Trophoblast cell (in vitro differentiated cells and primary cell): ENCODE results near the gene TEAD1.

Source experiments
- DNase-seq, 2 donors: peaks; one replicate each; pipeline ENCODE4 v3.0.0-alpha.2; 2016
- H2AFZ ChIP-seq: 2 replicates; pipeline ENCODE4 v1.6.1; 2013; ENCODE audit warnings: low read length, moderate library complexity, mild to moderate bottlenecking; ENCODE audit not compliant: insufficient read depth, poor library complexity
- H2AK5ac ChIP-seq: 2 replicates; pipeline ENCODE4 v1.6.1; 2013; ENCODE audit warnings: mild to moderate bottlenecking, low read length
- H2BK120ac ChIP-seq: 2 replicates; pipeline ENCODE4 v1.6.1; 2013; ENCODE audit warnings: low read length, mild to moderate bottlenecking, moderate library complexity; ENCODE audit not compliant: insufficient read depth, poor library complexity
- H2BK12ac ChIP-seq: 2 replicates; pipeline ENCODE4 v1.6.1; 2013; ENCODE audit warnings: mild to moderate bottlenecking, low read length, moderate library complexity
- H2BK5ac ChIP-seq: 2 replicates; pipeline ENCODE4 v1.6.1; 2013; ENCODE audit warnings: low read length, low read depth, moderate library complexity, mild to moderate bottlenecking; ENCODE audit not compliant: poor library complexity
- H3K14ac ChIP-seq: 2 replicates; pipeline ENCODE4 v1.6.1; 2013; ENCODE audit warnings: mild to moderate bottlenecking, low read length
- H3K18ac ChIP-seq: 2 replicates; pipeline ENCODE4 v1.6.1; 2013; ENCODE audit warnings: mild to moderate bottlenecking, low read length
- H3K23ac ChIP-seq: 2 replicates; pipeline ENCODE4 v1.6.1; 2013; ENCODE audit warnings: low read length
- H3K27ac ChIP-seq: 2 replicates; pipeline ENCODE4 v1.5.1; 2013; ENCODE audit warnings: low read depth, mild to moderate bottlenecking, inconsistent platforms, low read length, moderate library complexity
- H3K27me3 ChIP-seq: 2 replicates; pipeline ENCODE4 v1.6.1; 2013; ENCODE audit warnings: inconsistent platforms, mild to moderate bottlenecking, low read length, moderate library complexity; ENCODE audit not compliant: insufficient read depth
- H3K36me3 ChIP-seq, 2 experiments: 1 replicate in 1 of 2; 2 replicates in 1 of 2; pipeline ENCODE4 v1.6.1; 2013; ENCODE audit warnings: low read length in 2 of 2, mild to moderate bottlenecking in 2 of 2, moderate library complexity in 1 of 2; ENCODE audit not compliant: insufficient read depth in 2 of 2, control insufficient read depth in 1 of 2
- H3K4ac ChIP-seq: 2 replicates; pipeline ENCODE4 v1.6.1; 2013; ENCODE audit warnings: low read depth, mild to moderate bottlenecking, low read length, moderate library complexity
- H3K4me1 ChIP-seq, 2 experiments: 1 replicate in 1 of 2; 2 replicates in 1 of 2; pipeline ENCODE4 v1.6.1; 2013; ENCODE audit warnings: low read length in 2 of 2, mild to moderate bottlenecking in 2 of 2, moderate library complexity in 1 of 2; ENCODE audit not compliant: insufficient read depth in 2 of 2, control insufficient read depth in 1 of 2
- H3K4me2 ChIP-seq: 2 replicates; pipeline ENCODE4 v1.6.1; 2013; ENCODE audit warnings: inconsistent platforms, mild to moderate bottlenecking, low read length, moderate library complexity
- H3K4me3 ChIP-seq: 2 replicates; pipeline ENCODE4 v1.5.1; 2013; ENCODE audit warnings: mild to moderate bottlenecking, low read depth, low read length, inconsistent platforms
- H3K79me1 ChIP-seq: one replicate; pipeline ENCODE4 v1.6.1; 2013; ENCODE audit warnings: low read length
- H3K79me2 ChIP-seq: 2 replicates; pipeline ENCODE4 v1.6.1; 2013; ENCODE audit warnings: low read length, mild to moderate bottlenecking; ENCODE audit not compliant: control insufficient read depth, insufficient read depth, poor library complexity
- H3K9ac ChIP-seq: 2 replicates; pipeline ENCODE4 v1.6.1; 2013; ENCODE audit warnings: mild to moderate bottlenecking, low read length
- H3K9me3 ChIP-seq: 2 replicates; pipeline ENCODE4 v1.6.1; 2013; ENCODE audit warnings: low read depth, mild to moderate bottlenecking, control low read depth, inconsistent platforms, low read length; ENCODE audit not compliant: insufficient read depth
- H4K12ac ChIP-seq: 2 replicates; pipeline ENCODE4 v1.6.1; 2013; ENCODE audit warnings: low read depth, mild to moderate bottlenecking, low read length, moderate library complexity
- H4K8ac ChIP-seq: 2 replicates; pipeline ENCODE4 v1.6.1; 2013; ENCODE audit warnings: low read depth, mild to moderate bottlenecking, low read length, moderate library complexity
- H4K91ac ChIP-seq: one replicate; pipeline ENCODE4 v1.6.1; 2013; ENCODE audit warnings: low read depth, mild to moderate bottlenecking, low read length, moderate library complexity
- WGBS: extraction: QIAGEN DNeasy Blood & Tissue Kit; methylation state at CpG from one replicate; pipeline ENCODE4 v1.1.7; 2013; ENCODE audit warnings: missing lambda C conversion rate; ENCODE audit not compliant: insufficient read length, insufficient coverage; ENCODE audit errors: extremely low coverage; 5-methylcytosine and 5-hydroxymethylcytosine counted together

TEAD1 gene

GRCh38 chr11:12886508-12886907, 212.3 kb downstream of the TEAD1 start:
- H3K18ac ChIP-seq, result no peak overlapping the region
- H2BK120ac ChIP-seq, result no peak overlapping the region
- H2BK5ac ChIP-seq, result no peak overlapping the region
- no peak overlapping the region for H3K4ac ChIP-seq
- H3K27ac ChIP-seq, result no peak overlapping the region
- no peak overlapping the region for H4K91ac ChIP-seq
- no peak overlapping the region for H3K4me3 ChIP-seq
- H3K36me3 ChIP-seq, result peaks cover 27 to 43% of the 10 kb centered on the region in 2 experiments
- H4K8ac ChIP-seq, result no peak overlapping the region
- H3K9me3 ChIP-seq, result no peaks in the 10 kb centered on the region
- H2BK12ac ChIP-seq, result no peak overlapping the region
- no peaks in the 10 kb centered on the region for H3K27me3 ChIP-seq
- no peaks in the 10 kb centered on the region for H3K79me2 ChIP-seq
- H2AK5ac ChIP-seq, result no peak overlapping the region
- no peaks in the 10 kb centered on the region for H3K79me1 ChIP-seq
- no peak overlapping the region for H3K9ac ChIP-seq
- H2AFZ ChIP-seq, result no peak overlapping the region
- H3K23ac ChIP-seq, result no peak overlapping the region
- peaks cover 0 to 5% of the 10 kb centered on the region in 2 experiments for H3K4me1 ChIP-seq
- H4K12ac ChIP-seq, result no peak overlapping the region
- no peak for DNase-seq
- no peak overlapping the region for H3K4me2 ChIP-seq
- no peak overlapping the region for H3K14ac ChIP-seq

- no peak overlapping the region for H3K23ac ChIP-seq
- peaks cover 3% of the 10 kb centered on the region for H3K79me1 ChIP-seq
- no peak overlapping the region for H2BK12ac ChIP-seq
- no peak overlapping the region for H3K9ac ChIP-seq
- no peaks in the 10 kb centered on the region for H3K27me3 ChIP-seq
- no peak overlapping the region for H3K4me3 ChIP-seq
- H3K4me1 ChIP-seq, result peaks cover 5 to 16% of the 10 kb centered on the region in 2 experiments
- no peak overlapping the region for H2AK5ac ChIP-seq
- peaks cover 23 to 35% of the 10 kb centered on the region in 2 experiments for H3K36me3 ChIP-seq
- no peak overlapping the region for H3K4ac ChIP-seq
- no peak overlapping the region for H4K91ac ChIP-seq
- no peaks in the 10 kb centered on the region for H3K79me2 ChIP-seq
- peak; percentile 67 to 83 for DNase-seq
- H2BK120ac ChIP-seq, result no peak overlapping the region
- H3K9me3 ChIP-seq, result no peaks in the 10 kb centered on the region
- H3K14ac ChIP-seq, result no peak overlapping the region
- H4K8ac ChIP-seq, result no peak overlapping the region
- H2AFZ ChIP-seq, result no peak overlapping the region
- no peak overlapping the region for H3K18ac ChIP-seq
- no peak overlapping the region for H3K4me2 ChIP-seq
- H3K27ac ChIP-seq, result no peak overlapping the region
- H2BK5ac ChIP-seq, result no peak overlapping the region
- WGBS, result no CpG with 5 or more reads among the region's 6 CpGs
- H4K12ac ChIP-seq, result no peak overlapping the region
Measured at GRCh38 chr11:12888525-12889158, 214.4 kb downstream of the TEAD1 start.

GRCh38 chr11:12889243-12889642, 215.0 kb downstream of the TEAD1 start:
- no CpG with 5 or more reads among the region's 5 CpGs for WGBS
- peak overlapping the region; percentile 45 for H3K14ac ChIP-seq
- no peaks in the 10 kb centered on the region for H3K27me3 ChIP-seq
- H2BK12ac ChIP-seq, result peak overlapping the region; percentile 52
- H3K27ac ChIP-seq, result peak overlapping the region; percentile 19
- no peak overlapping the region for H2AFZ ChIP-seq
- H4K8ac ChIP-seq, result peak overlapping the region; percentile 23
- H3K79me1 ChIP-seq, result peaks cover 5% of the 10 kb centered on the region
- H3K18ac ChIP-seq, result peak overlapping the region; percentile 83
- no peak overlapping the region for H2AK5ac ChIP-seq
- H3K9ac ChIP-seq, result no peak overlapping the region
- H3K79me2 ChIP-seq, result no peaks in the 10 kb centered on the region
- H3K4me1 ChIP-seq, result peaks cover 8 to 19% of the 10 kb centered on the region in 2 experiments
- H2BK5ac ChIP-seq, result no peak overlapping the region
- no peak overlapping the region for H4K12ac ChIP-seq
- peaks cover 21 to 34% of the 10 kb centered on the region in 2 experiments for H3K36me3 ChIP-seq
- H3K4me3 ChIP-seq, result no peak overlapping the region
- peak overlapping the region; percentile 20 for H4K91ac ChIP-seq
- peak overlapping the region; percentile 49 for H3K4ac ChIP-seq
- no peaks in the 10 kb centered on the region for H3K9me3 ChIP-seq
- no peak for DNase-seq
- no peak overlapping the region for H2BK120ac ChIP-seq
- H3K23ac ChIP-seq, result no peak overlapping the region
- no peak overlapping the region for H3K4me2 ChIP-seq

GRCh38 chr11:12890476-12890875, 216.3 kb downstream of the TEAD1 start:
- no peak overlapping the region for H2AFZ ChIP-seq
- no peak for DNase-seq
- no peak overlapping the region for H3K14ac ChIP-seq
- WGBS, result no CpG with 5 or more reads among the region's 5 CpGs
- H3K4me2 ChIP-seq, result no peak overlapping the region
- H3K79me1 ChIP-seq, result peaks cover 5% of the 10 kb centered on the region
- no peak overlapping the region for H3K18ac ChIP-seq
- H4K12ac ChIP-seq, result no peak overlapping the region
- peaks cover 8 to 19% of the 10 kb centered on the region in 2 experiments for H3K4me1 ChIP-seq
- no peaks in the 10 kb centered on the region for H3K9me3 ChIP-seq
- H3K79me2 ChIP-seq, result no peaks in the 10 kb centered on the region
- H3K9ac ChIP-seq, result no peak overlapping the region
- H3K27ac ChIP-seq, result no peak overlapping the region
- H2AK5ac ChIP-seq, result no peak overlapping the region
- no peaks in the 10 kb centered on the region for H3K27me3 ChIP-seq
- H3K23ac ChIP-seq, result no peak overlapping the region
- no peak overlapping the region for H4K8ac ChIP-seq
- H3K4me3 ChIP-seq, result no peak overlapping the region
- H2BK120ac ChIP-seq, result no peak overlapping the region
- no peak overlapping the region for H2BK12ac ChIP-seq
- H3K36me3 ChIP-seq, result peaks cover 26 to 35% of the 10 kb centered on the region in 2 experiments
- no peak overlapping the region for H4K91ac ChIP-seq
- no peak overlapping the region for H2BK5ac ChIP-seq
- no peak overlapping the region for H3K4ac ChIP-seq
